ENCODE data around the gene HOMER2. TPM values are rescaled to one million over a fixed set of nuclear protein-coding genes. Genes with fewer than 3 reads are reported as not detected.

HOMER2 gene
- total and polyA plus RNA-seq, 2 donors (not counting 3 experiments of a cell fraction or from before 2014, with no cell fraction given) = 0.60 to 0.68 TPM

DNA sequence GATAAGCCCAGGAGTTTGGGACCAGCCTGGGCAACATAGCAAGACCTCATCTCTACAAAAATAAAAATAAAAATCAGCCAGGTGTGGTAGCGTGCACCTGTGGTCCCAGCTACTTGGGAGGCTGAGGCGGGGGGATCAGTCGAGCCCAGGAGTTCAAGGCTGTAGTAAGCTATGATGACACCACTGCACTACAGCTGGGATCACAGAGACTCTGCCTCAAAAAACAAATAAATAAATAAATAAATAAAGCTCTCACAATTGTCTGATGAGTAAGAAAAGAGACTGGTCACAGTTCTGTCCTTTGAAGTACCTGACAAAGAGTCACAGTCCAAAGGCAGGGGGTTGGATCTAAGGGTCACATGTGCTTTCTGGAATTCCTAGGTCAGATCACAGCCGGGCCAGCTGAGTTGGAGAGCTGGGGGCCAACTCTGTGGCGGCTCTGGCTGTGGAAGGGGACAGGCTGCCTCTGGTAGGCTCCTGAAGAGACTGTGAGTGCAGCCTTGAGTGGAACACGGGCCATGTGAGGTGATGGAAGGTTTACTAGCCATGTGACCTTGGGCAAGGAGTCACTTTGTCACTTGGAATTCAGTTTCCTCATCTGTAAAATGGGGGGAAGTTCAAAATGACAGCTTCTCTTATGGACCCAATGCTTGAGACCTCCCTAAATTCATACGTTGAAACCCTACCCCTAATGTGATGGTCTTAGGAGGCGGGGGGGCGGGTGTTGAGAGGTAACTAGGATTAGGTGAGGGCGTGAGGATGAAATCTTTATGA lies 95.9 kb downstream of the HOMER2 start:
- FAIRE-seq (no peak), DNase-seq (ENCODE audit: low read depth, low spot score) (no peak)
- H3K79me2 ChIP-seq (ENCODE audit: control insufficient read depth, insufficient read depth, low read length) = no peaks in the 10 kb centered on the region
- H4K20me1 ChIP-seq (replicated peaks; ENCODE audit: control insufficient read depth, extremely low read depth, insufficient read depth, low read length) = no peaks in the 10 kb centered on the region
- H3K4me1 ChIP-seq (ENCODE audit: control insufficient read depth, extremely low read depth, insufficient read depth, low read length) = no peaks in the 10 kb centered on the region
- dilution Hi-C loops (cut with MboI; ENCODE audit: extremely low pct_ligation_motif_present, low sequenced_read_pairs) = no loop called here
- no peaks in the 10 kb centered on the region for H3K27me3 ChIP-seq (ENCODE audit: control insufficient read depth in 2 of 2, insufficient read depth in 2 of 2, low read length in 2 of 2)
- intact Hi-C loops (cut with micrococcal nuclease) = no loop called here
- no peak overlapping the region for H2AFZ ChIP-seq (ENCODE audit: low read depth, low read length)
- BruUV-seq (replicated peaks) = no TSS peak
- no peaks in the 10 kb centered on the region for H3K9me3 ChIP-seq (replicated peaks; ENCODE audit: control insufficient read depth, insufficient read depth, low read length)
- no peak overlapping the region for H3K4me2 ChIP-seq (ENCODE audit: insufficient read depth, low read length)
- H3K27ac ChIP-seq (ENCODE audit: insufficient read depth, low read depth, low read length) = no peak overlapping the region
- no peaks in the 10 kb centered on the region for H3K36me3 ChIP-seq (ENCODE audit: control insufficient read depth in 2 of 2, extremely low read depth in 1 of 2, insufficient read depth in 2 of 2, low read length in 2 of 2)
- H3K4me3 ChIP-seq (replicated peaks in 1 of 3; ENCODE audit: insufficient read depth in 1 of 3, low read depth in 1 of 3, low read length in 3 of 3) = no peak overlapping the region
- TF ChIP-seq MYC (IDR thresholded peaks at IDR 0.05; ENCODE audit: low read depth, low read length) = no peak
- TF ChIP-seq, protein P1, sequence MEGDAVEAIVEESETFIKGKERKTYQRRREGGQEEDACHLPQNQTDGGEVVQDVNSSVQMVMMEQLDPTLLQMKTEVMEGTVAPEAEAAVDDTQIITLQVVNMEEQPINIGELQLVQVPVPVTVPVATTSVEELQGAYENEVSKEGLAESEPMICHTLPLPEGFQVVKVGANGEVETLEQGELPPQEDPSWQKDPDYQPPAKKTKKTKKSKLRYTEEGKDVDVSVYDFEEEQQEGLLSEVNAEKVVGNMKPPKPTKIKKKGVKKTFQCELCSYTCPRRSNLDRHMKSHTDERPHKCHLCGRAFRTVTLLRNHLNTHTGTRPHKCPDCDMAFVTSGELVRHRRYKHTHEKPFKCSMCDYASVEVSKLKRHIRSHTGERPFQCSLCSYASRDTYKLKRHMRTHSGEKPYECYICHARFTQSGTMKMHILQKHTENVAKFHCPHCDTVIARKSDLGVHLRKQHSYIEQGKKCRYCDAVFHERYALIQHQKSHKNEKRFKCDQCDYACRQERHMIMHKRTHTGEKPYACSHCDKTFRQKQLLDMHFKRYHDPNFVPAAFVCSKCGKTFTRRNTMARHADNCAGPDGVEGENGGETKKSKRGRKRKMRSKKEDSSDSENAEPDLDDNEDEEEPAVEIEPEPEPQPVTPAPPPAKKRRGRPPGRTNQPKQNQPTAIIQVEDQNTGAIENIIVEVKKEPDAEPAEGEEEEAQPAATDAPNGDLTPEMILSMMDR (IDR thresholded peaks at IDR 0.05; ENCODE audit: extremely low read depth in 1 of 2, insufficient read depth in 1 of 2, low read depth in 1 of 2, low read length in 2 of 2) = no peak
- TF ChIP-seq GATA2 (IDR thresholded peaks at IDR 0.05; ENCODE audit: insufficient read depth, insufficient read length, low read depth, low read length) = no peak
- no peak for TF ChIP-seq FOS (IDR thresholded peaks at IDR 0.05; ENCODE audit: borderline replicate concordance, insufficient read depth, low read length)
- no peak overlapping the region for H3K9ac ChIP-seq (replicated peaks; ENCODE audit: extremely low read depth, insufficient read depth, low read length)
- no peaks in the 10 kb centered on the region for H3K9me1 ChIP-seq (replicated peaks; ENCODE audit: control insufficient read depth, extremely low read depth, insufficient read depth, low read length)
- ChIA-PET CTCF (no interaction called here), POLR2A (no interaction called here)

All from endothelial cell of umbilical vein (primary cell).